HL-60 (cell line): ENCODE measurements around the gene GIMAP1.

Experiments
- DNase-seq, 2 experiments: peaks; one replicate each; pipeline ENCODE4 v3.0.0-alpha.2; 2010 to 2020; ENCODE audit warnings: low read depth in 1 of 2, low spot score in 1 of 2
- H3K27ac ChIP-seq: fragments of 250-450 bp; sonication (Bioruptor Pico); replicated peaks from 2 replicates; pipeline ENCODE4 v1.5.1; 2020; ENCODE audit warnings: mild to moderate bottlenecking, moderate library complexity
- H3K27me3 ChIP-seq: fragments of 250-450 bp; sonication (Bioruptor Pico); 2 replicates; pipeline ENCODE4 v1.5.1; 2021; ENCODE audit warnings: mild to moderate bottlenecking, moderate library complexity; ENCODE audit not compliant: insufficient read depth, poor library complexity, severe bottlenecking
- H3K4me3 ChIP-seq: replicated peaks from 2 replicates; pipeline ENCODE4 v1.5.1; 2011; ENCODE audit warnings: mild to moderate bottlenecking, control low read depth, low read length; ENCODE audit not compliant: insufficient read depth
- GABPA ChIP-seq: IDR thresholded peaks from 2 replicates; pipeline ENCODE4 v1.6.1; 2012; ENCODE audit warnings: low read depth
- POLR2AphosphoS5 ChIP-seq: IDR thresholded peaks from 2 replicates; pipeline ENCODE4 v1.6.1; 2012; ENCODE audit warnings: low read depth
- SPI1 ChIP-seq: IDR thresholded peaks from 2 replicates; pipeline ENCODE4 v1.6.1; 2012; ENCODE audit warnings: low read depth, mild to moderate bottlenecking, borderline replicate concordance
- TF ChIP-seq, protein P1 (sequence below): IDR thresholded peaks from 2 replicates; pipeline ENCODE4 v1.6.1; 2012; ENCODE audit warnings: low read depth; ENCODE audit not compliant: insufficient replicate concordance
- TF ChIP-seq, protein P2 (sequence below): IDR thresholded peaks from one replicate; pipeline ENCODE4 v1.5.1; 2011; ENCODE audit warnings: low read length, control low read depth, inconsistent platforms; ENCODE audit not compliant: insufficient read depth

Gene GIMAP1

DNA sequence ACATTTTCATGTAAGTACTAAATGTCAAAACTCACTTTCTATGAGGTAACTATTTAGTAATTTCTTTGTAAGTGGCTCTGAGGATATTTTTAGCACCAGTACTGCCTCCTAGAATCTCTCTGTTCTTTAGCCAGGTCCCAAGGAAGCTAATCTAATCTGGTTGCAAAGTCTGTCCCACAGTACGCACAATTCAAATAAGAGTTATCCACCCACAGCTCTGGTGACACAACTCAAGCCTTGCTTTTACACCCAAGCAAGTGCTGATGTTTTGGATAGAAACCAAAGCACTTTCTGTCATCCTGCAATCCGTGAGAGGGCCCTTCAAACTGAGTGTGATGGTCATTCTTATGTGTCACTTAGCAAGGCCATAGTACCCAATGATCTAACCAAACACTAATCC is 35.3 kb downstream of the GIMAP1 start:
- DNase-seq = no peak
- Histone ChIP-seq H3K27ac (no peak overlapping the region), H3K4me3 (no peak overlapping the region), H3K27me3 (no peaks in the 10 kb centered on the region)
- TF ChIP-seq GABPA (no peak), POLR2AphosphoS5 (no peak), SPI1 (no peak)
- TF ChIP-seq, protein P1, sequence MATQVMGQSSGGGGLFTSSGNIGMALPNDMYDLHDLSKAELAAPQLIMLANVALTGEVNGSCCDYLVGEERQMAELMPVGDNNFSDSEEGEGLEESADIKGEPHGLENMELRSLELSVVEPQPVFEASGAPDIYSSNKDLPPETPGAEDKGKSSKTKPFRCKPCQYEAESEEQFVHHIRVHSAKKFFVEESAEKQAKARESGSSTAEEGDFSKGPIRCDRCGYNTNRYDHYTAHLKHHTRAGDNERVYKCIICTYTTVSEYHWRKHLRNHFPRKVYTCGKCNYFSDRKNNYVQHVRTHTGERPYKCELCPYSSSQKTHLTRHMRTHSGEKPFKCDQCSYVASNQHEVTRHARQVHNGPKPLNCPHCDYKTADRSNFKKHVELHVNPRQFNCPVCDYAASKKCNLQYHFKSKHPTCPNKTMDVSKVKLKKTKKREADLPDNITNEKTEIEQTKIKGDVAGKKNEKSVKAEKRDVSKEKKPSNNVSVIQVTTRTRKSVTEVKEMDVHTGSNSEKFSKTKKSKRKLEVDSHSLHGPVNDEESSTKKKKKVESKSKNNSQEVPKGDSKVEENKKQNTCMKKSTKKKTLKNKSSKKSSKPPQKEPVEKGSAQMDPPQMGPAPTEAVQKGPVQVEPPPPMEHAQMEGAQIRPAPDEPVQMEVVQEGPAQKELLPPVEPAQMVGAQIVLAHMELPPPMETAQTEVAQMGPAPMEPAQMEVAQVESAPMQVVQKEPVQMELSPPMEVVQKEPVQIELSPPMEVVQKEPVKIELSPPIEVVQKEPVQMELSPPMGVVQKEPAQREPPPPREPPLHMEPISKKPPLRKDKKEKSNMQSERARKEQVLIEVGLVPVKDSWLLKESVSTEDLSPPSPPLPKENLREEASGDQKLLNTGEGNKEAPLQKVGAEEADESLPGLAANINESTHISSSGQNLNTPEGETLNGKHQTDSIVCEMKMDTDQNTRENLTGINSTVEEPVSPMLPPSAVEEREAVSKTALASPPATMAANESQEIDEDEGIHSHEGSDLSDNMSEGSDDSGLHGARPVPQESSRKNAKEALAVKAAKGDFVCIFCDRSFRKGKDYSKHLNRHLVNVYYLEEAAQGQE = no peak
- TF ChIP-seq, protein P2, sequence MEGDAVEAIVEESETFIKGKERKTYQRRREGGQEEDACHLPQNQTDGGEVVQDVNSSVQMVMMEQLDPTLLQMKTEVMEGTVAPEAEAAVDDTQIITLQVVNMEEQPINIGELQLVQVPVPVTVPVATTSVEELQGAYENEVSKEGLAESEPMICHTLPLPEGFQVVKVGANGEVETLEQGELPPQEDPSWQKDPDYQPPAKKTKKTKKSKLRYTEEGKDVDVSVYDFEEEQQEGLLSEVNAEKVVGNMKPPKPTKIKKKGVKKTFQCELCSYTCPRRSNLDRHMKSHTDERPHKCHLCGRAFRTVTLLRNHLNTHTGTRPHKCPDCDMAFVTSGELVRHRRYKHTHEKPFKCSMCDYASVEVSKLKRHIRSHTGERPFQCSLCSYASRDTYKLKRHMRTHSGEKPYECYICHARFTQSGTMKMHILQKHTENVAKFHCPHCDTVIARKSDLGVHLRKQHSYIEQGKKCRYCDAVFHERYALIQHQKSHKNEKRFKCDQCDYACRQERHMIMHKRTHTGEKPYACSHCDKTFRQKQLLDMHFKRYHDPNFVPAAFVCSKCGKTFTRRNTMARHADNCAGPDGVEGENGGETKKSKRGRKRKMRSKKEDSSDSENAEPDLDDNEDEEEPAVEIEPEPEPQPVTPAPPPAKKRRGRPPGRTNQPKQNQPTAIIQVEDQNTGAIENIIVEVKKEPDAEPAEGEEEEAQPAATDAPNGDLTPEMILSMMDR = no peak

DNA sequence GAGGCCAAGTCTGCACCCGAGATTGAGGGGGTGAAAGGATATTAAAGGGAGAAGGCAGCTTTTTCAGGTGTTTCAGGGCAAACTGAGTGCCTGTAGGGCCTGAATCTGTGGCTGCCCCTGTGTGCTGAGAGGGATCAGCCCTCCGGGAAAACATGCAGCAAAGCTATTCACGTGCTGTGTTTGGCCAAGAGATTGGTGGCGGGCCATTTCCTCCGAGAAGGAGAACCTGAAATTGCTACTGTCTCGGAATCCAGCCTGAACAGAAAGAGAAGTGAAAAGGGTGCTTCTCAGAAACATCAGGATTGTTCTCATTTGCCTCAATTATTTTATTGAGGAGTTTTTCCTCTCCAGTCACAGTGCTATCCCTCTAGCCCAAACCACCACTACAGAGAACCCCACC is 36.8 kb downstream of the GIMAP1 start:
- TF ChIP-seq, protein P2 = no peak
- TF ChIP-seq SPI1 = no peak
- TF ChIP-seq POLR2AphosphoS5 = no peak
- TF ChIP-seq, protein P1 = no peak
- TF ChIP-seq GABPA = no peak
- Histone ChIP-seq H3K4me3 (no peak overlapping the region), H3K27me3 (no peaks in the 10 kb centered on the region), H3K27ac (no peak overlapping the region)
- no peak for DNase-seq

DNA sequence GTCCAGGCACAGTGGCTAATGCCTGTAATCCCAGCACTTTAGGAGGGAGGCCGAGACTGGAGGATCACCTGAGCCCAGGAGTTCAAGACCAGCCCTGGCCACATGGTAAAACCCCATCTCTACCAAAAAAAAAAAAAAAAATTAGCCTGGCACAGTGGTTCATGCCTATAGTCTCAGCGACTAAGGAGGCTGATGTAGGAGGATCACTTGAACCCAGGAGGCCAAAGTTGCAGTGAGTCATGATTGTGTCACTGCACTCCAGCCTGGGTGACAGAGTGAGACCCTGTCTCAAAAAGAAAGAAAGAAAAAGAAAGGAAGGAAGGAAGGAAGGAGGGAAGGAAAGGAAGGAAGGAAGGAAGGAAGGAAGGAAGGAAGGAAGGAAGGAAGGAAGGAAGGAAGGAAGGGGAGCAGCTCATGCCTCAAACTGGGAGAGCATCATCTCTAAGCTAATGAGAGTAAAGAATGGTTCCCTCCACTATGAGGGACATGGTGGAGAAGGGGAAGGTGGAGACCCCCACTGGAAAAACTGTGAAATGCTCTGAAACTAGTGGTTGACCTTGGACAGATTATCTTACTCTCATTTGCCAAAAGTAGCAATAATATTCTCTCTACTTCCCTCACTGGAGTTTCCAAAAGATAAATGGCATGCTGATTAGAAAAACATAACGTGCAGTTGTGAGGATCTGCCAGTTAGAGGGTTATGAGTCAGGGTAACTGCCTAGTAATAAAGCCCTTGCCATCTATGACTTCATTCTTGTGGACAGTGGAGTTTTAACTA is 37.6 kb downstream of the GIMAP1 start:
- DNase-seq = peak in 1 of 2 experiments; percentile 30
- Histone ChIP-seq H3K4me3 (no peak overlapping the region), H3K27ac (no peak overlapping the region), H3K27me3 (no peaks in the 10 kb centered on the region)
- TF ChIP-seq, protein P2 = peak; percentile 31
- TF ChIP-seq POLR2AphosphoS5 (no peak), GABPA (no peak), SPI1 (no peak)
- TF ChIP-seq, protein P1 = no peak
